H1 (cell line): ENCODE results near the gene CDYL2. TPM values are rescaled to one million over a fixed set of nuclear protein-coding genes. Genes with fewer than 3 reads are reported as not detected.

ENCODE experiments used
- CBX5 ChIP-seq: fragments of 300-800, 300-1000 bp; sonication (generic); IDR thresholded peaks from 2 replicates; pipeline ENCODE4 v1.7.1; 2016; ENCODE audit warnings: antibody characterized with exemption, low read length, low read depth
- RXRA ChIP-seq: IDR thresholded peaks from 2 replicates; pipeline ENCODE4 v1.6.1; 2011; ENCODE audit warnings: low read depth, mild to moderate bottlenecking, low read length, moderate library complexity; ENCODE audit not compliant: insufficient read depth
- TAF1 ChIP-seq: IDR thresholded peaks from 2 replicates; pipeline ENCODE4 v1.6.1; 2011; ENCODE audit warnings: mild to moderate bottlenecking, low read depth, low read length
- polyA plus RNA-seq, 7 experiments: library from polyadenylated mRNA; depleted of rRNA in 3 of 7; stranded (reverse) in 5 of 7; unstranded in 2 of 7; fragments of >200 nt in 5 of 7; fragments of 200-250 nt in 2 of 7; gene quantifications; 1 replicate in 5 of 7; 2 replicates in 1 of 7; 4 replicates in 1 of 7; pipeline versions ENCODE4 v1.2.1 to v1.2.3, GENCODE V29; 2011 to 2013; ENCODE audit warnings: missing spikeins in 2 of 7, mixed read lengths in 2 of 7
- total RNA-seq: library from RNA; stranded (reverse); fragmentation: NEBNext Ultra II Directional; extraction: Animal tissue kit (Norgen Biotek cat#: 25700); gene quantifications from 2 replicates; pipeline ENCODE4 v1.2.1, GENCODE V29; 2021

Gene CDYL2
- total and polyA plus RNA-seq, 2 of the 8 experiments (the other 6 are each of a cell fraction or from before 2014, with no cell fraction given), result 0.33 to 5.3 TPM

GRCh38 chr16:80743772-80744171, 60.6 kb downstream of the CDYL2 start (continued):
- TF ChIP-seq CBX5 (no peak), RXRA (no peak), TAF1 (no peak)
